ENCODE results near the gene CEACAM5. TPM values are rescaled to one million over a fixed set of nuclear protein-coding genes. Genes with fewer than 3 reads are reported as not detected.
"Not testable (repeated sequence)": the region's sequence is repeated elsewhere in the genome, so short reads cannot be mapped to it uniquely, and the experiment has no call there.

The CEACAM5 gene
- total RNA-seq, 2 experiments from 2014 or later: not detected

GRCh38 chr19:41748012-41748411, 39.6 kb downstream of the CEACAM5 start:
- intact Hi-C loops (cut with micrococcal nuclease): loop anchor here (5.0 kb wide), 1 partner anchor 106 kb away; no protein-coding TSS in a partner anchor
- DNase-seq: no peak
- H3K4me1 Mint-ChIP-seq (ENCODE audit: low read depth): no peaks in the 10 kb centered on the region
- no peaks in the 10 kb centered on the region for H3K9me3 Mint-ChIP-seq
- no peak overlapping the region for H3K4me3 Mint-ChIP-seq
- no peak overlapping the region for H3K27ac Mint-ChIP-seq
- CTCF ChIA-PET: interaction anchor here (1.6 to 5.3 kb wide), 2 partner anchors 41 to 106 kb away, joined by 7 to 58 read pairs; no protein-coding TSS in a partner anchor
- no peaks in the 10 kb centered on the region for H3K36me3 Mint-ChIP-seq (ENCODE audit: low read depth)
- H3K27me3 Mint-ChIP-seq (ENCODE audit: low read depth): peaks cover 55% of the 10 kb centered on the region

GRCh38 chr19:41750248-41751134, 42.1 kb downstream of the CEACAM5 start:
- CTCF ChIA-PET: interaction anchor here (0.7 to 5.3 kb wide), 6 partner anchors 10 to 156 kb away, joined by 3 to 122 read pairs (median 18); no protein-coding TSS in a partner anchor
- DNase-seq; H3K36me3 Mint-ChIP-seq (ENCODE audit: low read depth); H3K9me3 Mint-ChIP-seq; intact Hi-C loops (cut with micrococcal nuclease); H3K4me3 Mint-ChIP-seq; H3K4me1 Mint-ChIP-seq (ENCODE audit: low read depth); H3K27ac Mint-ChIP-seq: not testable (repeated sequence)
- H3K27me3 Mint-ChIP-seq (ENCODE audit: low read depth): peaks cover 50% of the 10 kb centered on the region

GRCh38 chr19:41753159-41753558, 44.7 kb downstream of the CEACAM5 start:
- Mint-ChIP-seq H3K27ac (no peak overlapping the region), H3K27me3 (ENCODE audit: low read depth) (peaks cover 28% of the 10 kb centered on the region), H3K4me3 (no peak overlapping the region), H3K4me1 (ENCODE audit: low read depth) (peaks cover 6% of the 10 kb centered on the region), H3K36me3 (ENCODE audit: low read depth) (no peaks in the 10 kb centered on the region), H3K9me3 (no peaks in the 10 kb centered on the region)
- CTCF ChIA-PET: interaction anchor here (0.6 to 5.3 kb wide), 51 partner anchors 10 to 1612 kb away, joined by 3 to 122 read pairs (median 4); no protein-coding TSS in a partner anchor
- intact Hi-C loops (cut with micrococcal nuclease): loop anchor here (1.0 to 2.0 kb wide), 2 partner anchors 32 to 68 kb away; no protein-coding TSS in a partner anchor
- peak; percentile 79 for DNase-seq

GRCh38 chr19:41753936-41754529, 45.6 kb downstream of the CEACAM5 start:
- H3K27ac Mint-ChIP-seq: no peak overlapping the region
- CTCF ChIA-PET: interaction anchor here (0.7 to 5.3 kb wide), 35 partner anchors 10 to 241 kb away, joined by 3 to 122 read pairs (median 5); no protein-coding TSS in a partner anchor
- intact Hi-C loops (cut with micrococcal nuclease): loop anchor here (1.0 to 2.0 kb wide), 2 partner anchors 31 to 67 kb away; no protein-coding TSS in a partner anchor

GRCh38 chr19:41755328-41755913, 47.0 kb downstream of the CEACAM5 start, which contains the start of gene CEACAM6:
Gene CEACAM6 (plus strand): TSS chr19:41755530. CDS start chr19:41755639, 109 bp downstream.
- CTCF ChIA-PET: interaction anchor here (0.8 to 5.3 kb wide), 10 partner anchors 9 to 66 kb away, joined by 3 to 122 read pairs (median 18); no protein-coding TSS in a partner anchor

More at GRCh38 chr19:41753936-41754529, 45.6 kb downstream of the CEACAM5 start:
- H3K4me1 Mint-ChIP-seq (ENCODE audit: low read depth): peaks cover 6% of the 10 kb centered on the region
- peaks cover 22% of the 10 kb centered on the region for H3K27me3 Mint-ChIP-seq (ENCODE audit: low read depth)
- H3K36me3 Mint-ChIP-seq (ENCODE audit: low read depth): no peaks in the 10 kb centered on the region
- no peak overlapping the region for H3K4me3 Mint-ChIP-seq
- no peaks in the 10 kb centered on the region for H3K9me3 Mint-ChIP-seq
- DNase-seq: peak; percentile 85

GRCh38 chr19:41758846-41759245, 50.4 kb downstream of the CEACAM5 start:
- intact Hi-C loops (cut with micrococcal nuclease): no loop called here
- Mint-ChIP-seq H3K4me1 (ENCODE audit: low read depth) (peaks cover 2% of the 10 kb centered on the region), H3K27ac (no peak overlapping the region), H3K4me3 (no peak overlapping the region), H3K27me3 (ENCODE audit: low read depth) (peaks cover 35% of the 10 kb centered on the region), H3K9me3 (no peaks in the 10 kb centered on the region), H3K36me3 (ENCODE audit: low read depth) (no peaks in the 10 kb centered on the region)
- CTCF ChIA-PET: no interaction called here
- no peak for DNase-seq

More at GRCh38 chr19:41755328-41755913, 47.0 kb downstream of the CEACAM5 start, which contains the start of gene CEACAM6:
- intact Hi-C loops (cut with micrococcal nuclease): no loop called here
- peaks cover 30% of the 10 kb centered on the region for H3K27me3 Mint-ChIP-seq (ENCODE audit: low read depth)
- H3K9me3 Mint-ChIP-seq: no peaks in the 10 kb centered on the region
- H3K36me3 Mint-ChIP-seq (ENCODE audit: low read depth): no peaks in the 10 kb centered on the region
- DNase-seq: no peak
- no peak within 1 kb of the TSS for H3K4me3 Mint-ChIP-seq
- no peak within 1 kb of the TSS for H3K27ac Mint-ChIP-seq
- peaks cover 6% of the 10 kb centered on the region for H3K4me1 Mint-ChIP-seq (ENCODE audit: low read depth)

GRCh38 chr19:41767115-41767514, 58.7 kb downstream of the CEACAM5 start:
- Mint-ChIP-seq H3K4me3 (no peak overlapping the region), H3K9me3 (no peaks in the 10 kb centered on the region), H3K4me1 (ENCODE audit: low read depth) (peaks cover under 1% of the 10 kb centered on the region), H3K36me3 (ENCODE audit: low read depth) (no peaks in the 10 kb centered on the region), H3K27ac (no peak overlapping the region), H3K27me3 (ENCODE audit: low read depth) (peaks cover 23% of the 10 kb centered on the region)
- CTCF ChIA-PET: interaction anchor here (0.8 kb wide), 1 partner anchor 14 kb away, joined by 4 read pairs; no protein-coding TSS in a partner anchor
- DNase-seq: no peak
- intact Hi-C loops (cut with micrococcal nuclease): no loop called here

GRCh38 chr19:41768105-41768504, 59.7 kb downstream of the CEACAM5 start:
- intact Hi-C loops (cut with micrococcal nuclease); H3K4me1 Mint-ChIP-seq (ENCODE audit: low read depth); DNase-seq; H3K9me3 Mint-ChIP-seq; H3K36me3 Mint-ChIP-seq (ENCODE audit: low read depth); H3K27ac Mint-ChIP-seq; H3K4me3 Mint-ChIP-seq: not testable (repeated sequence)
- peaks cover 28% of the 10 kb centered on the region for H3K27me3 Mint-ChIP-seq (ENCODE audit: low read depth)
- CTCF ChIA-PET: interaction anchor here (0.8 kb wide), 1 partner anchor 15 kb away, joined by 4 read pairs; no protein-coding TSS in a partner anchor

GRCh38 chr19:41769608-41770007, 61.2 kb downstream of the CEACAM5 start:
- no peaks in the 10 kb centered on the region for H3K36me3 Mint-ChIP-seq (ENCODE audit: low read depth)
- no peak overlapping the region for H3K4me3 Mint-ChIP-seq
- peaks cover 24% of the 10 kb centered on the region for H3K4me1 Mint-ChIP-seq (ENCODE audit: low read depth)
- CTCF ChIA-PET: interaction anchor here (0.6 to 4.6 kb wide), 3 partner anchors 15 to 147 kb away, joined by 3 to 20 read pairs (median 13); no protein-coding TSS in a partner anchor
- peaks cover 41% of the 10 kb centered on the region for H3K27me3 Mint-ChIP-seq (ENCODE audit: low read depth)
- no peak overlapping the region for H3K27ac Mint-ChIP-seq
- no peaks in the 10 kb centered on the region for H3K9me3 Mint-ChIP-seq
- intact Hi-C loops (cut with micrococcal nuclease): no loop called here
- no peak for DNase-seq

GRCh38 chr19:41771410-41771809, 63.0 kb downstream of the CEACAM5 start:
- Mint-ChIP-seq H3K36me3 (ENCODE audit: low read depth) (no peaks in the 10 kb centered on the region), H3K4me3 (no peak overlapping the region), H3K27me3 (ENCODE audit: low read depth) (peaks cover 50% of the 10 kb centered on the region), H3K4me1 (ENCODE audit: low read depth) (peaks cover 36% of the 10 kb centered on the region), H3K9me3 (no peaks in the 10 kb centered on the region), H3K27ac (no peak overlapping the region)
- DNase-seq: no peak
- CTCF ChIA-PET: interaction anchor here (1.3 to 4.6 kb wide), 3 partner anchors 10 to 18 kb away, joined by 3 to 20 read pairs (median 13); no protein-coding TSS in a partner anchor
- intact Hi-C loops (cut with micrococcal nuclease): no loop called here

- no peak overlapping the region for H3K4me3 Mint-ChIP-seq
- CTCF ChIA-PET: interaction anchor here (0.6 to 6.3 kb wide), 8 partner anchors 10 to 326 kb away, joined by 3 to 67 read pairs (median 8); partner anchors contain the start of genes CEACAM3 and CEACAM6
- no peaks in the 10 kb centered on the region for H3K36me3 Mint-ChIP-seq (ENCODE audit: low read depth)
- intact Hi-C loops (cut with micrococcal nuclease): no loop called here
- H3K4me1 Mint-ChIP-seq (ENCODE audit: low read depth): peaks cover 36% of the 10 kb centered on the region
- no peaks in the 10 kb centered on the region for H3K9me3 Mint-ChIP-seq
- peak; percentile 69 for DNase-seq
- no peak overlapping the region for H3K27ac Mint-ChIP-seq
- H3K27me3 Mint-ChIP-seq (ENCODE audit: low read depth): peaks cover 67% of the 10 kb centered on the region
Measured at GRCh38 chr19:41774515-41774980, 66.1 kb downstream of the CEACAM5 start.
